Measurements from ENCODE around the gene RABGGTB.
A peak's percentile ranks its signal among the peaks of the same experiment; 100 is the strongest.

RABGGTB gene

DNA sequence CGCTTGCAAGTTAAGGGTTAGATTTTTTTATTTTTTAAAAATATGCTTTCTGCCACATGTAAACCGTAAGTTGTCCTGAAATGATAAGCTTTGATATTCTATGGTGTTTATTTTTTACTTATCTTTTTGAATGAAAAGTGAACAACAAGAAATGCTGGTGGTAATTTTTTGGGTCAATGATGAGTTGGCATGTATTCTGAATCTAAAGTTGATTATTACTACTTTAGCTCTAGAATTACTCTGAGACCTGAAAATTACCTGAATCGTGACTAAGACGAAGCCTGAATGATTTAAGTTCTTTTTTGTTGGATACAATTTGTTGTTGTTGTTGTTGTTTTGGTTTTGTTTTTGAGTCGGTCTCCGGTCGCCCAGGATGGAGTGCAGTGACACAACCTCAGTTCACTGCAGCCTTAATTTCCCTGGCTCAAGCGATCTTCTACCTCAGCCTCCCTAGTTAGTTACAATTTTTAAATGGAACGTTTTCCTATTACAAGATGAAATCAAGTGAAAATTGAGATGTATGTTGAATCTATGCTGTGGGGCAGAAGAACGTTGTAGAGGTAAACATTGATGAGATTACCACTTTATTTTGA is 941 bp downstream of the RABGGTB start:
- Histone ChIP-seq H3K79me2 (ENCODE audit: insufficient read depth, low read depth) (peaks cover 49% of the 10 kb centered on the region), H3K9ac (peak overlapping the region; percentile 88), H3K27me3 (ENCODE audit: insufficient read depth, low read depth) (no peaks in the 10 kb centered on the region), H3K4me2 (peak overlapping the region; percentile 84), H3K27ac (peak overlapping the region; percentile 68), H2AFZ (ENCODE audit: low read depth) (no peak overlapping the region), H3K4me1 (ENCODE audit: low read depth, poor library complexity, severe bottlenecking) (peaks cover 17% of the 10 kb centered on the region), H3K36me3 (ENCODE audit: insufficient read depth) (peaks cover 9% of the 10 kb centered on the region; the same call in 1 of the 2 replicates), H3K4me3 (IDR thresholded peaks at IDR 0.05; ENCODE audit: insufficient read depth, low read depth, low read length) (no peak overlapping the region), H4K20me1 (ENCODE audit: insufficient read depth) (peaks cover 15% of the 10 kb centered on the region)
- no peak for TF ChIP-seq CTCF (conservative IDR thresholded peaks at IDR 0.05; ENCODE audit: low read depth, low read length)

GRCh38 chr1:75787524-75787923 is 1.5 kb downstream of the RABGGTB start:
- peaks cover 20% of the 10 kb centered on the region for H4K20me1 ChIP-seq (ENCODE audit: insufficient read depth)
- peaks cover 11% of the 10 kb centered on the region; the same call in 1 of the 2 replicates for H3K36me3 ChIP-seq (ENCODE audit: insufficient read depth)
- peak overlapping the region; percentile 68; the same call in 1 of the 2 replicates for H3K27ac ChIP-seq

GRCh38 chr1:75789988-75790387 is 3.9 kb downstream of the RABGGTB start:
- H3K27ac ChIP-seq: no peak overlapping the region; the same call in 1 of the 2 replicates
- no peak overlapping the region for H2AFZ ChIP-seq (ENCODE audit: low read depth)
- no peak overlapping the region for H3K4me3 ChIP-seq (IDR thresholded peaks at IDR 0.05; ENCODE audit: insufficient read depth, low read depth, low read length)
- H4K20me1 ChIP-seq (ENCODE audit: insufficient read depth): peaks cover 25% of the 10 kb centered on the region
- no peak for TF ChIP-seq CTCF (conservative IDR thresholded peaks at IDR 0.05; ENCODE audit: low read depth, low read length)
- H3K4me1 ChIP-seq (ENCODE audit: low read depth, poor library complexity, severe bottlenecking): peaks cover 17% of the 10 kb centered on the region
- peaks cover 49% of the 10 kb centered on the region for H3K79me2 ChIP-seq (ENCODE audit: insufficient read depth, low read depth)
- H3K9ac ChIP-seq: no peak overlapping the region
- H3K27me3 ChIP-seq (ENCODE audit: insufficient read depth, low read depth): no peaks in the 10 kb centered on the region
- H3K36me3 ChIP-seq (ENCODE audit: insufficient read depth): peaks cover 11% of the 10 kb centered on the region; the same call in 1 of the 2 replicates
- peak overlapping the region; percentile 84 for H3K4me2 ChIP-seq

More at GRCh38 chr1:75787524-75787923, 1.5 kb downstream of the RABGGTB start:
- peak overlapping the region; percentile 84 for H3K4me2 ChIP-seq
- H3K9ac ChIP-seq: peak overlapping the region; percentile 88; the same call in 1 of the 2 replicates
- H3K27me3 ChIP-seq (ENCODE audit: insufficient read depth, low read depth): no peaks in the 10 kb centered on the region
- H3K79me2 ChIP-seq (ENCODE audit: insufficient read depth, low read depth): peaks cover 49% of the 10 kb centered on the region
- no peak overlapping the region for H2AFZ ChIP-seq (ENCODE audit: low read depth)
- H3K4me1 ChIP-seq (ENCODE audit: low read depth, poor library complexity, severe bottlenecking): peaks cover 17% of the 10 kb centered on the region
- TF ChIP-seq CTCF (conservative IDR thresholded peaks at IDR 0.05; ENCODE audit: low read depth, low read length): no peak
- no peak overlapping the region for H3K4me3 ChIP-seq (IDR thresholded peaks at IDR 0.05; ENCODE audit: insufficient read depth, low read depth, low read length)

GRCh38 chr1:75791022-75791421 is 5.0 kb downstream of the RABGGTB start:
- Histone ChIP-seq H3K79me2 (ENCODE audit: insufficient read depth, low read depth) (peaks cover 49% of the 10 kb centered on the region), H3K36me3 (ENCODE audit: insufficient read depth) (peaks cover 11% of the 10 kb centered on the region; the same call in 1 of the 2 replicates), H3K4me2 (no peak overlapping the region), H4K20me1 (ENCODE audit: insufficient read depth) (peaks cover 25% of the 10 kb centered on the region), H3K4me3 (IDR thresholded peaks at IDR 0.05; ENCODE audit: insufficient read depth, low read depth, low read length) (no peak overlapping the region), H3K27ac (no peak overlapping the region), H3K4me1 (ENCODE audit: low read depth, poor library complexity, severe bottlenecking) (peaks cover 17% of the 10 kb centered on the region), H2AFZ (ENCODE audit: low read depth) (no peak overlapping the region), H3K9ac (no peak overlapping the region), H3K27me3 (ENCODE audit: insufficient read depth, low read depth) (no peaks in the 10 kb centered on the region)
- no peak for TF ChIP-seq CTCF (conservative IDR thresholded peaks at IDR 0.05; ENCODE audit: low read depth, low read length)

Data from KMS-11 (cell line).